HL-60 (cell line): ENCODE measurements around the gene FLNB.
A peak's percentile ranks its signal among the peaks of the same experiment; 100 is the strongest.

Experiments
- DNase-seq, 2 experiments: peaks; one replicate each; pipeline ENCODE4 v3.0.0-alpha.2; 2010 to 2020; ENCODE audit warnings: low read depth in 1 of 2, low spot score in 1 of 2
- H3K27ac ChIP-seq: fragments of 250-450 bp; sonication (Bioruptor Pico); replicated peaks from 2 replicates; pipeline ENCODE4 v1.5.1; 2020; ENCODE audit warnings: mild to moderate bottlenecking, moderate library complexity
- H3K27me3 ChIP-seq: fragments of 250-450 bp; sonication (Bioruptor Pico); 2 replicates; pipeline ENCODE4 v1.5.1; 2021; ENCODE audit warnings: mild to moderate bottlenecking, moderate library complexity; ENCODE audit not compliant: insufficient read depth, poor library complexity, severe bottlenecking
- H3K4me3 ChIP-seq: replicated peaks from 2 replicates; pipeline ENCODE4 v1.5.1; 2011; ENCODE audit warnings: mild to moderate bottlenecking, control low read depth, low read length; ENCODE audit not compliant: insufficient read depth
- CTCF ChIP-seq: IDR thresholded peaks from one replicate; pipeline ENCODE4 v1.5.1; 2011; ENCODE audit warnings: low read length, control low read depth, inconsistent platforms; ENCODE audit not compliant: insufficient read depth
- GABPA ChIP-seq: IDR thresholded peaks from 2 replicates; pipeline ENCODE4 v1.6.1; 2012; ENCODE audit warnings: low read depth
- POLR2AphosphoS5 ChIP-seq: IDR thresholded peaks from 2 replicates; pipeline ENCODE4 v1.6.1; 2012; ENCODE audit warnings: low read depth
- REST ChIP-seq: IDR thresholded peaks from 2 replicates; pipeline ENCODE4 v1.6.1; 2012; ENCODE audit warnings: low read depth; ENCODE audit not compliant: insufficient replicate concordance
- SPI1 ChIP-seq: IDR thresholded peaks from 2 replicates; pipeline ENCODE4 v1.6.1; 2012; ENCODE audit warnings: low read depth, mild to moderate bottlenecking, borderline replicate concordance

Gene FLNB

GRCh38 chr3:58176827-58177489, 168.7 kb downstream of the FLNB start:
- no peak overlapping the region for H3K4me3 ChIP-seq
- no peak overlapping the region for H3K27ac ChIP-seq
- DNase-seq, result no peak
- H3K27me3 ChIP-seq, result no peaks in the 10 kb centered on the region
- TF ChIP-seq SPI1, result no peak
- no peak for TF ChIP-seq REST
- TF ChIP-seq POLR2AphosphoS5, result no peak
- TF ChIP-seq CTCF, result no peak
- TF ChIP-seq GABPA, result no peak

DNA sequence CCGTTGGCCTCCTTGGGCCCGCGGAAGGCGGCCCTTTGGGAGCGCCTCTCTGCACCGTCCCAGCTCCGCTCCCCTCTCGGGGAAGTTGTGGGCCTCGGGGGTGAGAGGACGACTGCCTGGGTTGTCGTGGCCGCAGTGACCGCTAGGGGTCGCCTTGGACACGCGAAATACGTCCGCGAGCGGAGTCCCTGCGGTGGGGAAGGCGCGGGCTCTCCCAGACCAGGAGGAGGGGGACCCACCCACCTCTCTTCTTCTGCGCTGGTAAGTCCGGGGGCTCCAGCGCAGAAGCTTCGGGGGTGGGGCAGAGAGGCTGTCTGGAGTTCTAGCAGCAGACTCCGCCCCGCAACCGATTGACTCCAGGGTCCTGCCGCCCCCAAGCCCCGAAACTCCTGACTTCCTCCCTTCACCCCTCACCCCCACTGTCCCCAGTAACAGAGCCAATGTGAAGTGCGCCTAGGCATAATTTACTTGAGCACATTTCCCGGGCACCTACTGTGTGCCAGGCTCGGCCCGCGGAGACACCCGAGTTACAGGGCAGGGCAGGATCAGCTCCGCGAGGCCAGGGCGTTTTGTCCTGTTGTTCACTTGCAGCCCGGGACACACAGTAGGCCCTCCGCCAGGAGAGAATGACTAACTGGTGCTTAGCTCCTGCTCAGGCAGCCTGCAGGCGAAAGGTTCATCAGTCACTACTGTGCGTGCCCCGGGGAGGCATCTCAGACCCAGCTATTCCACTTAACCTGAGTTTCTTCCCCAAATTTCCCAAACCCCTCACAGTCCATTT, 169.7 kb downstream of the FLNB start:
- TF ChIP-seq POLR2AphosphoS5, result no peak
- TF ChIP-seq REST, result no peak
- TF ChIP-seq GABPA, result no peak
- peak; percentile 81 for TF ChIP-seq CTCF
- Histone ChIP-seq H3K27me3 (no peaks in the 10 kb centered on the region), H3K4me3 (peak overlapping the region; percentile 39), H3K27ac (no peak overlapping the region)
- DNase-seq, result peak; percentile 60 to 91

DNA sequence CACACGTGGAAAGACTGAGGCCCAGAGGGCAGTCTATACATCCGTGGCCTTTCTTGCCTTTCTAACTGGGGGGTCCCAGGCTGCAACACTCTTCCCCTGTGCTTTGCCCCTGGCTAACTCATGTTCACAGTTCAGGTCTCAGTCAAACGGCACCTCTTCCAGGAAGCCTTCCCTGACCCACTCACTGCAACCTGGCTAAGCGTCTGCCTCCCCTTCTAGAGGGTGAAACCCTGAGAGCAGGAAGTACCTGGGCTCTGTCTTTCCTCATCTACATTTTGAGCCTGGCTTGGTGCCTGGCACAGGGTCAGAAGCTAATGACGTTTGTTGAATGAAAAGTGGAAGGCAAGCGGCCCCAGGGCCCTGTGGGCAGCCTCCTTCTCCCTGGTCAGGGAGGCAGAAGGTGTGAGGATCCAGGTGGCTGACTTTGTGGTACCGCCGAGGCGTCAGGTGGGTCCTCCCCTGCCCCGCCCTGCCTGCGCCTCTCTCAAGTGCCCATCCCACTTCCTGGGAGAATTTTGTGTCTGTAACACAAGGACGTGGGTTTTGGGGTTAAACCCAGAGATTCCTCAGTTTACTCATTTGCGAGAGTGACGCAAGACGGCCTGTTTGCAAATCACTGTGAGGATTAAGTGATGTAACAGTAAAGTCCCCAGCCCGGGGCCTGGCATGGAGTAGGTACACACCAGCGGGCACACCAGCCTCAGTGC, 170.5 kb downstream of the FLNB start:
- no peak for DNase-seq
- Histone ChIP-seq H3K27ac (no peak overlapping the region), H3K4me3 (no peak overlapping the region), H3K27me3 (no peaks in the 10 kb centered on the region)
- TF ChIP-seq CTCF, result no peak
- TF ChIP-seq POLR2AphosphoS5, result no peak
- no peak for TF ChIP-seq SPI1
- TF ChIP-seq GABPA, result no peak
- no peak for TF ChIP-seq REST
